ENCODE data around the gene TMEM255B.

The TMEM255B gene

DNA sequence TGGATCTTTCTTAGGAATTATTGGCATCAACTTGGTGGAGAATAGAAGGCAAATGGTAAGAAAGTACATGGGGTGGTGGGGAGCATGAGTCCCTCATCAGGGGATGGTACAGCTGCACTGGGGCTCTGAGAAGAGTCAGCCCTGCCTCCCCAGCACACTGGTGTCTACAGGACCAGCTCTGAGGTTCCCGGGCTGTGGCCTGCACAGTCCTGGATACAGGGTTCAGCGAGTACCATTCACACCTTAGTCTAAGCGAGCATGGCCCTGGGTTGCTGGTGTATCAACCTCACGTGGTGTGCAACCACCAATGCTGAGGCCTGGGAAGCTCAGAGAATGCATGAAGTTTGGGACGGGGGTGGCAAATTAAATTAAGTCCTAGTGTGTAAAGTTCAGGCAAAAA lies 10.1 kb downstream of the TMEM255B start:
- Histone ChIP-seq H3K36me3 (ENCODE audit: insufficient read depth, low read length) (no peaks in the 10 kb centered on the region), H3F3A (ENCODE audit: insufficient read depth, low read length) (no peaks in the 10 kb centered on the region), H3K27me3 (ENCODE audit: insufficient read depth, low read length) (peaks cover 11% of the 10 kb centered on the region; the same call in 1 of the 2 replicates)

DNA sequence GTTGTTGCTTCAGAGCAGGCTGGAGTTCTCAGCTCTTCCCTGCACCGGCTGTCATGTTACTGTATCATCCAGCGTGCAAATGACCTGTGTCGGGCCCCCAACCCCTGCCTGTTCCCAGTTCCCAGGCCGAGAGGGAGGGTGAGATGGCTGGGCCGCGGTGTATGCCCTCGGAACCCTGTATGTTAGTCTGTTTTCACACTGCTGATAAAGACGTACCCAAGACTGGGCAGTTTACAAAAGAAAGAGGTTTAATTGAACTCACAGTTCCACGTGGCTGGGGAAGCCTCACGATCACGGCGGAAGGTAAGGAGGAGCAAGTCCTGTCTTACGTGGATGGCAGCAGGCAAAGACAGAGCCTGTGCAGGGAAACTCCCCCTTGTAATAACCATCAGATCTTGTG lies 10.9 kb downstream of the TMEM255B start:
- no peak for TF ChIP-seq EZH2 (IDR thresholded peaks at IDR 0.05; ENCODE audit: borderline replicate concordance, low read length)
- TF ChIP-seq, protein P1, sequence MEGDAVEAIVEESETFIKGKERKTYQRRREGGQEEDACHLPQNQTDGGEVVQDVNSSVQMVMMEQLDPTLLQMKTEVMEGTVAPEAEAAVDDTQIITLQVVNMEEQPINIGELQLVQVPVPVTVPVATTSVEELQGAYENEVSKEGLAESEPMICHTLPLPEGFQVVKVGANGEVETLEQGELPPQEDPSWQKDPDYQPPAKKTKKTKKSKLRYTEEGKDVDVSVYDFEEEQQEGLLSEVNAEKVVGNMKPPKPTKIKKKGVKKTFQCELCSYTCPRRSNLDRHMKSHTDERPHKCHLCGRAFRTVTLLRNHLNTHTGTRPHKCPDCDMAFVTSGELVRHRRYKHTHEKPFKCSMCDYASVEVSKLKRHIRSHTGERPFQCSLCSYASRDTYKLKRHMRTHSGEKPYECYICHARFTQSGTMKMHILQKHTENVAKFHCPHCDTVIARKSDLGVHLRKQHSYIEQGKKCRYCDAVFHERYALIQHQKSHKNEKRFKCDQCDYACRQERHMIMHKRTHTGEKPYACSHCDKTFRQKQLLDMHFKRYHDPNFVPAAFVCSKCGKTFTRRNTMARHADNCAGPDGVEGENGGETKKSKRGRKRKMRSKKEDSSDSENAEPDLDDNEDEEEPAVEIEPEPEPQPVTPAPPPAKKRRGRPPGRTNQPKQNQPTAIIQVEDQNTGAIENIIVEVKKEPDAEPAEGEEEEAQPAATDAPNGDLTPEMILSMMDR (IDR thresholded peaks at IDR 0.05; ENCODE audit: low read length) = no peak
- Histone ChIP-seq H3K4me1 (ENCODE audit: insufficient read depth, low read length, severe bottlenecking) (no peaks in the 10 kb centered on the region), H3K4me2 (ENCODE audit: low read length) (no peak overlapping the region)

More for the DNA sequence above, 10.1 kb downstream of the TMEM255B start:
- no peak overlapping the region for H3K4me3 ChIP-seq (ENCODE audit: low read depth, low read length, poor library complexity, severe bottlenecking)
- H2AFZ ChIP-seq (ENCODE audit: low read length) = no peak overlapping the region
- H3K4me2 ChIP-seq (ENCODE audit: low read length) = no peak overlapping the region
- H3K9me3 ChIP-seq (ENCODE audit: low read length) = no peaks in the 10 kb centered on the region
- TF ChIP-seq EZH2 (IDR thresholded peaks at IDR 0.05; ENCODE audit: borderline replicate concordance, low read length) = no peak
- TF ChIP-seq, protein P1 (IDR thresholded peaks at IDR 0.05; ENCODE audit: low read length) = no peak
- H3K9me2 ChIP-seq (ENCODE audit: low read depth, low read length) = no peaks in the 10 kb centered on the region
- no peaks in the 10 kb centered on the region for H4K20me1 ChIP-seq (ENCODE audit: insufficient read depth, low read length)
- no peaks in the 10 kb centered on the region for H3K79me2 ChIP-seq (ENCODE audit: insufficient read depth, low read length)
- no peak overlapping the region for H3K27ac ChIP-seq (ENCODE audit: low read depth, low read length, poor library complexity, severe bottlenecking)
- no peak overlapping the region for H3K9ac ChIP-seq (ENCODE audit: low read length)
- H3K4me1 ChIP-seq (ENCODE audit: insufficient read depth, low read length, severe bottlenecking) = no peaks in the 10 kb centered on the region

DNA sequence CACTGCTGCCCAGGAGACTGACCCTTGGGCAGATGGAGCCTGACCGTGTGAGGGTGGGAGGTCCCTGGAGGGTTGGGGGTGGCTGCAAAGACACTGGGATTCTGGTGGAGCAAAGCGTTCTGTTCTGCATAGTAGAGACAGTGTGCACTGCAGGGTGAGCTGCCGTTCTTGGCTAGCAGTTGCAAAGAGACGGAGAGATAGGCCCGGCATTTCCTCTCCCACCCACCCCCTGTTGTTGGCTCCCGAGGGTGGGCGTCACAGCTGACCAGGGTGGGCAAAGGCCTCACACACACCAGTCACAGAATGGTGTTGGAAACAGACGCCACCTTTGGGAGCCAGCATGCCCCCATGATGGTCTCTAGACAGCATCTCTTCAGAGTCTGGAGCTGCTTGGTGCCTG lies 11.4 kb downstream of the TMEM255B start:
- H3K4me1 ChIP-seq (ENCODE audit: insufficient read depth, low read length, severe bottlenecking) = no peaks in the 10 kb centered on the region
- no peak overlapping the region for H3K27ac ChIP-seq (ENCODE audit: low read depth, low read length, poor library complexity, severe bottlenecking)
- H3K9me2 ChIP-seq (ENCODE audit: low read depth, low read length) = no peaks in the 10 kb centered on the region
- no peak overlapping the region for H3K9ac ChIP-seq (ENCODE audit: low read length)
- H4K20me1 ChIP-seq (ENCODE audit: insufficient read depth, low read length) = no peaks in the 10 kb centered on the region
- H3K4me3 ChIP-seq (ENCODE audit: low read depth, low read length, poor library complexity, severe bottlenecking) = no peak overlapping the region
- no peaks in the 10 kb centered on the region for H3K36me3 ChIP-seq (ENCODE audit: insufficient read depth, low read length)
- TF ChIP-seq, protein P1 (IDR thresholded peaks at IDR 0.05; ENCODE audit: low read length) = no peak
- no peak for TF ChIP-seq EZH2 (IDR thresholded peaks at IDR 0.05; ENCODE audit: borderline replicate concordance, low read length)
- peaks cover 11% of the 10 kb centered on the region; the same call in 1 of the 2 replicates for H3K27me3 ChIP-seq (ENCODE audit: insufficient read depth, low read length)
- H2AFZ ChIP-seq (ENCODE audit: low read length) = no peak overlapping the region
- no peak overlapping the region for H3K4me2 ChIP-seq (ENCODE audit: low read length)
- H3F3A ChIP-seq (ENCODE audit: insufficient read depth, low read length) = no peaks in the 10 kb centered on the region
- no peaks in the 10 kb centered on the region for H3K79me2 ChIP-seq (ENCODE audit: insufficient read depth, low read length)
- H3K9me3 ChIP-seq (ENCODE audit: low read length) = no peaks in the 10 kb centered on the region

More for the DNA sequence above, 10.9 kb downstream of the TMEM255B start:
- H3K9me3 ChIP-seq (ENCODE audit: low read length) = no peaks in the 10 kb centered on the region
- H4K20me1 ChIP-seq (ENCODE audit: insufficient read depth, low read length) = no peaks in the 10 kb centered on the region
- H3K79me2 ChIP-seq (ENCODE audit: insufficient read depth, low read length) = no peaks in the 10 kb centered on the region
- H3K4me3 ChIP-seq (ENCODE audit: low read depth, low read length, poor library complexity, severe bottlenecking) = no peak overlapping the region
- no peak overlapping the region for H3K27ac ChIP-seq (ENCODE audit: low read depth, low read length, poor library complexity, severe bottlenecking)
- H3F3A ChIP-seq (ENCODE audit: insufficient read depth, low read length) = no peaks in the 10 kb centered on the region
- no peak overlapping the region for H3K9ac ChIP-seq (ENCODE audit: low read length)
- H3K9me2 ChIP-seq (ENCODE audit: low read depth, low read length) = no peaks in the 10 kb centered on the region
- no peak overlapping the region for H2AFZ ChIP-seq (ENCODE audit: low read length)
- no peaks in the 10 kb centered on the region for H3K36me3 ChIP-seq (ENCODE audit: insufficient read depth, low read length)
- peaks cover 11% of the 10 kb centered on the region; the same call in 1 of the 2 replicates for H3K27me3 ChIP-seq (ENCODE audit: insufficient read depth, low read length)

Data from OCI-LY1 (cell line).